Mucosa of gallbladder (tissue), 1 donor: ENCODE results near the gene NDUFS5. TPM values are rescaled to one million over a fixed set of nuclear protein-coding genes. Genes with fewer than 3 reads are reported as not detected.
A peak's percentile ranks its signal among the peaks of the same experiment; 100 is the strongest.
"Not testable (repeated sequence)": the region's sequence is repeated elsewhere in the genome, so short reads cannot be mapped to it uniquely, and the experiment has no call there.

Source experiments
- DNase-seq: peaks from one replicate; pipeline ENCODE4 v3.0.0-alpha.2; 2020; ENCODE audit warnings: low spot score
- total RNA-seq: library from RNA; stranded (reverse); gene quantifications from one replicate; pipeline ENCODE4 v1.2.1, GENCODE V29; 2021
- donor health status: DM: no; HTN: no; CAD: no.

The NDUFS5 gene
- 168 TPM for total RNA-seq

DNA sequence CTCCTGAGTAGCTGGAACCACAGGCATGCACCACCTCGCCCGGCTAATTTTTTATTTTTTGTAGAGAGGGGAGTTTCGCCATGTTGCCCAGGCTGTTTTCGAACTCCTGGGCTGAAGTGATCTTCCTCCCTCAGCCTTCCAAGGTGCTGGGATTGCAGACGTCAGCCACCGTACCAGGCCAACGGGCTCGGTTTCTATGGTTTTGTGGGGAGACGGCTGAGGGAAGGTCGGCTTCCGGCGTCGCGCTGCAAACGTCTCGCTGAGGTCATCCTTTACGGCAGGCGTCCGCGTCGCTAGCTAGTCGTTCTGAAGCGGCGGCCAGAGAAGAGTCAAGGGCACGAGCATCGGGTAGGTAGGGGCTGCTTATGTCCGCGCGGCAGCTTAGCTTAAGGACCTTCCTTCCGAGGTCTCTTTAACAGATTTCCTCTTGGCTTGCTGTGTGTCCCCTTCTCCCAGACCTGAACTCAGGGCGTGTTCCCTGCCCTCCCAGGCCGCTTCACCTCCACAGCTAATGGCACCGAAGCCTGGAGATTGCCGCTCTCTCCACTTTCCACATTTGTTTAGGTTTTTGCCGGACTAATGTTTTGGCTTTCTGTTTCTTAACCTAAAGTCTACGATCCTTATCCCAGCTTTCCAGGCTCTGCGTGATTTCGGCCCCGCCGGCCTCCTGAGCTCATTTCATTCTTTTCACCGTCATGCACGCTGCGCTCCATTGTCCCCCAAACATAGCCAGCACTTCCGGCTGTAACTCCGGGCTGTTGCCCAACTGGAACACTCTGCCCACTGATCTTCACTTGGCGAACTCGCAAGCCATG lies at the start of gene NDUFS5:
Gene NDUFS5 (plus strand): TSS at position 300 of the 815 bp plus-strand sequence. CDS start 2,375 bp downstream, outside the sequence.
- peak; percentile 92 for DNase-seq

GRCh38 chr1:38977399-38978244 lies 48.5 kb upstream of the NDUFS5 start:
- DNase-seq = not testable (repeated sequence)

DNA sequence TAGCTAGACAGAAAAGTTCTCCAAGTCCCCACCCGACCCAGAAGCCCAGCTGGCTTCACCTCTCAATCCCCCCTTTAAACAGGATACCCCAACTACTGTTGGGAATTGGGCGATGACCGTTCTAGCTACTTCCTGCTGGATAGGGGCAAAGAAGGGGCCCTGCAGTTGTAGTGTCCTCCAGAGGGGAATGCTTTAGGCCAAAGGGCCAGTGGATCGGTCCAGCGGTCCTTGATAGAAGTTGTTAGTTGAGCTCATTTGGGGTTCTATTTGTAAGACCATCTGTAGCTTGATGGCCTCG lies 48.0 kb upstream of the NDUFS5 start:
- not testable (repeated sequence) for DNase-seq

GRCh38 chr1:38979380-38979779 lies 46.8 kb upstream of the NDUFS5 start:
- not testable (repeated sequence) for DNase-seq

- DNase-seq = no peak
Measured at GRCh38 chr1:38989979-38990378, 36.2 kb upstream of the NDUFS5 start.

DNA sequence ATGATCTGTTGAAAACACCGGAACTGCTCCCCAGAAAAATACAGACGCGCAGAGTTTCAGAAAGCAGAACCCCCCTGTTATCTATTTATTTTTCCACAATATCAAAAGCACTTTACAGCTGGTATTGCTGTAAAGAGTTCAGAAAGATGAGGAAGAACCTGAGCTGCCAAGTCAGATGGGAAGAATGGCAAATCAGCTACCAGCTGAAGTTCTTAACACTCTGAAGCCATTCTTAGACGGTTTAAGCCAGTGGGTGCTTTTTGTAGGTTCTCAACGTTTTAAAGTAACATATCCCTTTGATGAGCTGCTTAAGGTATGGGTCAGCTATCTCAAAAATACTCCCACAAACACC lies 35.8 kb upstream of the NDUFS5 start:
- no peak for DNase-seq

DNA sequence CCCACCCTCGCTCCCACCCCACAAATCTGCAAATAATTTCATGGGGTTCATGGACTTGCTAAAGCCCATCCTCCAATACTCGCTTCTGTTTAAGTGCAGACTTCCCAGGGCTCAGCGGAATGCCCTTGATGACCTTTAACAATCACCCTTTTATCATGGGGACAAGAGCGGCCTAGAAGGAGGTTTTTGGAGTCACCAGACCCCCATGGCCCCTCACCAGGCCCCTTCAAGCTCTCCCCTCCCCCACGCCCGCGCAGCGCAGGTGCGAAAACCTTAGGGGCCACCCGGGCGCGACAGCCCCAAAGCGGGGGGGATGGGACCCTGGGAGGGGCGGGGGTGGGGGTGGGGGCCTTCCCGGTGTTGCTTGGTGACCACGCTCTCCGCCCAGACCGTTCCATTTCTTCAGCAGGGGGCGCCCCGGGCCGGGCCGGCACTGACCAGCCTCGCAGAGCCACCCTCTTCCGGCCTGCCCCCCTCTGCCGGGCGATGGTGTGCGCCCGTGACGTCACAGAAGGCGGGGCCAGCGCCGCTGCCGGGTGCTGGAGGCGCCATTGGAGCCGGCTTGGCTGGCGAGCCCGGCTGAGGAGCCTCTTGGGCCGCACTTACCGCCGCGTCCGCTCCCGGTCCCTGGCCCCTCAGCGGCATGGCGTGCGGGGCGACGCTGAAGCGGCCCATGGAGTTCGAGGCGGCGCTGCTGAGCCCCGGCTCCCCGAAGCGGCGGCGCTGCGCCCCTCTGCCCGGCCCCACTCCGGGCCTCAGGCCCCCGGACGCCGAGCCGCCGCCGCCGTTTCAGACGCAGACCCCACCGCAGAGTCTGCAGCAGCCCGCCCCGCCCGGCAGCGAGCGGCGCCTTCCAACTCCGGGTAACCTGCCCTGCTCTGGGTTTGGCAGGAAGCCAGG lies 35.2 kb upstream of the NDUFS5 start, which contains the start of gene AKIRIN1:
Gene AKIRIN1 (plus strand): TSS at position 539 of the 900 bp plus-strand sequence. CDS start 105 bp downstream, at position 644.
- DNase-seq = peak; percentile 98

DNA sequence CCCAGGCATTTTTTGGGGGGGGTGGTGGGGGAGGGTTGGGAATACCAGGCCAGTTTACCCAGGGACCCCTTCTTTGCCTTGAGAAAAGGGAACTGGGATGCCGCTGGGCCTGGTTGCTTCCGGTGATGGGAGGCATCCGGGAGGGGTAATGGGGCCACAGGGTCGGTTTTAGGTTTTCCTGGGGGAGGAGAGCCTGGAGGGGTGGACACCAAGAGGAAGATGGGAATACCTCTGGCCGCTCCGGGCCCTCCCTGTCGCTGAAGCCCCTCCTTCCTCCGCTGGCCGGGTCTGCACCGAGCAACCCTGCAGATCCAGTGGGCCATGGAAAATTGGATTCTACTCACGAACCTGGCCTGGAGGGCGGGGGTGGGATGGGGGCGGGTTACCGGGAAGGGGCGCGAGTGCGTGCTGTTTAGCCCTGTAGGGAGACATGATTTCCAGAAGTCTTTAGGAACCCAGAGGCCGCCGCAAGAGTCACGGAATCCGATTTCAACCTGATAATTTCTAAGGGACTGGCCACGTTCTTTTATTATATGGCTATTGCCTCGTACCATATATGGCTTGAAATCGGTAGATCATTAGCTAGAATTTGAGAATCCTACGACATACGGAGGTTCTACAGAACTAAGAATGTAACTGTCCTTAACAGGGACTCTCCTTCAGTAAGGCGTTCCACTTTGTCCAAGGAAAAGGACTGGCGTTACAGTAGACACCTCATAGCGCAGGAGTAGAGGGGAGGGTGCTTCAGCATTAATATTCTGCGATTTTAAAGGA lies 34.3 kb upstream of the NDUFS5 start:
- DNase-seq = no peak

GRCh38 chr1:38992412-38993111 lies 33.6 kb upstream of the NDUFS5 start:
- DNase-seq = no peak

DNA sequence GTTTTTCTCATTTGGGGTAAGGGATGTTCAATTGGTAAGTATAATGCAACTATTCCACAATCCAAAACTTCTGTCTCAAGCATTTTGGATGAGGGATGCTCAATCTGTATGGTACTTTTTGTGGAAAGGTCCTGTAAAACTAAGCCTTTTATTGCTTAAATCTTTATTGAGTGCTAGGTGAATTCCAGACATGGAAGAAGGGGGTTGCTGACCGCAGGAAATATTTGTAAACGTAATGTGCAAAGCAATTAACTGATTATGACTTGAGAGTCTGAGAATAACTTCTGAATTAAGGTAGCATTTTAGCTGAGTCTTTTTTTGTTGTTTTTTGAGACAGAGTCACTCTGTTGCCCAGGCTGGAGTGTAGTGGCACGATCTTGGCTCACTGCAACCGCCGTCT lies 32.0 kb upstream of the NDUFS5 start:
- DNase-seq = no peak

DNA sequence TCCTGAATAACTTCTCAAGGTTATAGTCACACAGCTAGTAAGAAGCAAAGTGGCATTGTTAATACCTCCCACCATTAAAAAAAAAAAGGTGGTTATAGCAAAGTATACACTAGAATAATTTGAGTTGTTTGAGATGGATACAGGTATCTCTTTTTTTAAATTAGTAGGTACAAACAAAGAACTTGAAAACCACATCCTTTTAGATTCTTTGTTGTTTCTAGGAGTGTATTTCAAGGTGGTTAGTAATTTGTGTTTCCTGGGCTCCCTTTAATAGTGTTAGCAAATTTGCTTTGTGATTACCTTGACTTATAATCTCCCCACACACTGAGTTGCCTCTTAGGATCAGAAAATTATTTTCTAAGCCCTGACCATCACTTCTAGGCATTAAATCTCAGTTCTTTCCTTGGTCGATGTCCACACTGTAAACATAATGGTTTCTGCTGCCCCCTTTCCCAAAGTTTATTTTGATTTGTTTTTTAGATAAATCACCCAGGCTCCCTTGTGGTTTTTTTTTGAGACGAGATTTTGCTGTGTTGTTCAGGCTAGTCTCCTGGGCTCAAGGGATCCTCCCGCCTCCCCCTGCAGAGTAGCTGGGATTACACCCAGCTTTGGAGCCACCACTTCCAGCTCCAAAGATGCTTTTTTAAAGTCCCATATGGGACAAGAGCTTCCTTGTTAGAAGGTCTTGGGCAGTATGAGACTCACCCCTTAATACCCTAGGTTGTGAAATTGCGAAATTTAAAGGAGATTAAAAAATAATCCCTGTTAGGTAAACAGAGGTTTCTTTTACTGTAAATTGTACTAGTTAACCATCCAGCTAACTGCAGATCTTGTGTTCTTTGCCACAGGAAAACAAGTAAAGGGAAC lies 28.9 kb upstream of the NDUFS5 start:
- DNase-seq = no peak

DNA sequence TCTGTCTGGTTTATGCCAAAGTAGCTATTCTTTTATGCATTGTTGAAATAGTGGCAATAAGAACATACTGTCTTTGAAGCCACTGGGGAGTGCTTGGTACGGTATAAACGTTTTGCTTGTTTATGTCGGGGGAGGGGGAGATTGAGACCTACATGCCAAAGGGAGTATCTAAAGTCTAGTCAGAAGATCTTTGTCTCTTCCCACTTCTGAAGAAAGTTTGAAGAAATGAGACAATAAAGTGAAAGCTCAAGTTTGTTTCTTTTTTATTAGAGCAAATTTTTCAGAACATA lies 28.3 kb upstream of the NDUFS5 start:
- no peak for DNase-seq

DNA sequence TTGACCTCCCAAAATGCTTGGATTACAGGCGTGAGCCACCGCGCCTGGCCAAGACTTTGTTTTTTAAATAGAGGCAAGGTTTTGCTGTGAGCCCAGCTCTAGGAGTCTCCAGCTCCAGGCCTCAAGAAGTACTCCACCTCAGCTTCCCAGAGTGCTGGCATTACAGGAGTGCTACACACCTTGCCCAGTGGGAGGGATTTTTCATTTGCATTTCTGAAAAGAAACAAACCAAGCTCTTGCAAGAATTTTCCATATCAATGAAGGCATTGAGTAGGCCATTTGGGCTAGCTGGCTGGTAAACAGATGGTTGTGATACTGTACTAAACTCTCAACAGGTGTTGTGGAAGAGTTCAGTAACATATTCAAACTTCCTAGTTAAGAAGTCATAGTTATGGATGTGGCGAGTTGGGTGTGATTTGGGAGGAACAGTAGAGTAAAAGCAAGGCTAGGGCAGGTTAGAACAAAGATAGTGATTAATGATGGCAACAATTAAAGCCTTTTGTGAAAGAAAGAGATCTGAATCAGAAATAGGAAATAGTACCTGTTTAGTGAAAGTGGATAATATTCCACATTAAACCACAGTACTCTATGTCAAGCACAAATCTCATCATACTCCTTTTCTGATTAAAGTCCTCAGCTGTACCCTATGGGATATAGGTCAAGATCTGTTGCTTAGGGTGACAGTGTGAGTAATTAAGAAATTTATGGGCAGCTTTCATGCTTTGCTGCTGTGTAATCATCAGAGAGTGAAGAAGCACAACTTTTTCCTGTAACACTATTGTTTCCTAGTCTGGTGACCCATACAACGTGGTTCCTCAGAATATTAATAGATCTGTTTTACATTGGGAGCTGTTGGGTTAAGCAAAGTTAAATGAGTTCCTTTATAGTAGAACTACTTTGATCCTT lies 24.4 kb upstream of the NDUFS5 start:
- no peak for DNase-seq

- no peak for DNase-seq
Measured at GRCh38 chr1:39003281-39003680, 22.9 kb upstream of the NDUFS5 start.

DNA sequence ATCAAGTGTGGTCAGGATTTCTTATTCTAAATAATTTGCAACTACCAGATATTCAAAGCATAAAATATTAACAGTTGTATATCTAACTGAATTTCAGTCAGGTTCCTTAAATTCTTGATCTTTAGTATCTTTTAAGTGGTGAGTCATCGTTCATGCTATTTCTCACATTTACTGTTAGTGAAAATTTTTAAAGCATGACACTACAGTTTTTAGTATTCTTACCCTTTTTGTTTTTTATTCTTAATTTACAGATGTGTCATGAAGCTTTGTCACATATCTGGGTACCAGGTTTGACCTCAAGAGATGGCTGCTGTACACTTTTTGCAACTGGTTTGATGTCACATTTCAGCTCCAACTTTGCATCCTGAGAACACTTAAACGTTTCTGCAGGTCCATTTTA lies 22.4 kb upstream of the NDUFS5 start:
- no peak for DNase-seq

DNA sequence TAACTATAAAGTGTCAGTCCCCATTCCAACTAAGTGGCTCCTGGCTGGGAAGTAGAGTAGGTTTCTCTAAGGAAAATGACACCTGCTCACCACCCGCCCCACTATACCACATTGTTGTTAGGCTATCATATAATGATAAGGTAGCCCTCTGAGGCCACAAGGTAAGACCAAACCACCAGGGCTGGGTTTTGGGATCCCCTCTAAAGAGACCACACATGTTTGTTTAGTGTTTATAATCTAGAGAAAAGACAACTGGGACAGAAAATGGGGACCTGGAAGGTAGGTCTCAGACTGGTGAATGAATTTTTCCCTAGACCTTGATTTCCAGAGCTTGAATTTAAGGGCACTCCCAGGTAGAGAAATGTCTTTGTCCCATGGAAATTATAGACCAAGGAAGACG lies 19.9 kb upstream of the NDUFS5 start:
- no peak for DNase-seq

GRCh38 chr1:39006726-39007645 lies 19.2 kb upstream of the NDUFS5 start:
- no peak for DNase-seq

GRCh38 chr1:39014956-39015355 lies 11.2 kb upstream of the NDUFS5 start:
- not testable (repeated sequence) for DNase-seq
